CD4-positive, CD25-positive, alpha-beta regulatory T cell (primary cell): ENCODE measurements around the gene CATSPER3. TPM values are rescaled to one million over a fixed set of nuclear protein-coding genes. Genes with fewer than 3 reads are reported as not detected.

ENCODE experiments used
- ATAC-seq, 2 donors: fragments of 150-1000 bp; cut with Tn5 transposase; one replicate each; pipeline ENCODE4 v1.10.0; 2021; ENCODE audit warnings: low read depth in 2 of 2, moderate number of reproducible peaks in 2 of 2, moderate library complexity in 1 of 2
- DNase-seq, 3 donors: peaks; one replicate each; pipeline versions ENCODE4 v3.0.0 to v3.0.0-alpha.2; 2012 to 2022; ENCODE audit warnings: mixed read lengths in 1 of 3
- H3K27ac ChIP-seq: one replicate; pipeline ENCODE4 v1.7.0; 2013; ENCODE audit warnings: mild to moderate bottlenecking, low read length; ENCODE audit not compliant: insufficient read depth, poor library complexity, severe bottlenecking
- H3K27me3 ChIP-seq: one replicate; pipeline ENCODE4 v1.7.0; 2013; ENCODE audit warnings: low read length; ENCODE audit not compliant: control insufficient read depth, insufficient read depth
- H3K36me3 ChIP-seq: one replicate; pipeline ENCODE4 v1.7.0; 2013; ENCODE audit warnings: mild to moderate bottlenecking, low read length, moderate library complexity; ENCODE audit not compliant: control insufficient read depth, insufficient read depth
- H3K4me1 ChIP-seq: 2 replicates; pipeline ENCODE4 v1.7.0; 2013; ENCODE audit warnings: mild to moderate bottlenecking, low read length; ENCODE audit not compliant: insufficient read depth, control insufficient read depth, poor library complexity, severe bottlenecking
- H3K4me3 ChIP-seq: one replicate; pipeline ENCODE4 v1.7.0; 2013; ENCODE audit warnings: low read depth, mild to moderate bottlenecking, low read length, moderate library complexity
- H3K9me3 ChIP-seq, 2 experiments: 1 replicate in 1 of 2; 2 replicates in 1 of 2; pipeline ENCODE4 v1.7.0; 2013; ENCODE audit warnings: low read length in 2 of 2, mild to moderate bottlenecking in 1 of 2, moderate library complexity in 1 of 2; ENCODE audit not compliant: control insufficient read depth in 2 of 2
- H3K27ac Mint-ChIP-seq, 3 donors: one replicate each; pipeline ENCODE4 v1.8.0; 2020 to 2022; ENCODE audit warnings: mild to moderate bottlenecking in 3 of 3, mixed read lengths in 3 of 3, moderate library complexity in 2 of 3
- H3K27me3 Mint-ChIP-seq: one replicate; pipeline ENCODE4 v1.8.0; 2022; ENCODE audit warnings: mild to moderate bottlenecking, mixed read lengths
- H3K36me3 Mint-ChIP-seq: one replicate; pipeline ENCODE4 v1.8.0; 2020; ENCODE audit warnings: mixed read lengths
- H3K4me1 Mint-ChIP-seq, 4 donors: one replicate each; pipeline ENCODE4 v1.8.0; 2020 to 2022; ENCODE audit warnings: mixed read lengths in 4 of 4, mild to moderate bottlenecking in 1 of 4
- H3K4me3 Mint-ChIP-seq, 4 donors: one replicate each; pipeline ENCODE4 v1.8.0; 2020 to 2022; ENCODE audit warnings: mild to moderate bottlenecking in 4 of 4, mixed read lengths in 4 of 4, moderate library complexity in 3 of 4
- H3K9me3 Mint-ChIP-seq, 7 donors: one replicate each; pipeline ENCODE4 v1.8.0; 2020 to 2022; ENCODE audit warnings: mixed read lengths in 7 of 7, mild to moderate bottlenecking in 3 of 7, moderate library complexity in 2 of 7
- polyA plus RNA-seq, 4 donors: library from polyadenylated mRNA; unstranded; fragments of 300-500 nt; fragmentation: Illumina TruSeq; gene quantifications; one replicate each; pipeline ENCODE4 v1.2.3, GENCODE V29; 2021
- total RNA-seq: library from RNA; stranded (reverse); gene quantifications from one replicate; pipeline ENCODE4 v1.2.3, GENCODE V29; 2022

The CATSPER3 gene
- total and polyA plus RNA-seq, 5 donors from 2014 or later, result 0.34 to 1.3 (median 0.37) TPM

DNA sequence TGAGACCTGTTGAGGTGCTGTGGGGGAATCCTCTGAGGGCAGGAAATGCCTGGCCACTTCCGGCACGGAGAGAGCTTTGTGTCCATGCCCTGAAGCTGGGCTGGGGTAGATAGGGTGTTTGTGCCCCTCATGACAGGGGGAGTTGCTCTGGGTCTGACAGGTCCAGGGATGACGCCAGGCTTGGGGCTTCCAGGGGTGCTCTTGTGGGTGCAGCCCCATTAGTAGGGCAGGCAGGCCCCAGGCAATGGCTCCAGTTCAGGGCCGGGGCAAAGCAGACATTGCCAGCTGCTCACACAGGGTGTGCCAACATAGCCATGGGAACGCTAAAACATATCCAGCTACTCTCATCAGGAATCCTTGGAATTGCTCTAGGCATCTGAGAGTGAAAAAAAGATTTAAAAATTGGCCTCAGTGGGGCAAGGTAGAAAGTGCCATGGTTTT is 45.3 kb downstream of the CATSPER3 start:
- Mint-ChIP-seq H3K27me3 (no peaks in the 10 kb centered on the region), H3K9me3 (peaks cover 0 to 2% (median 0%) of the 10 kb centered on the region in 7 donors), H3K4me3 (no peak overlapping the region), H3K36me3 (no peaks in the 10 kb centered on the region), H3K27ac (no peak overlapping the region), H3K4me1 (no peaks in the 10 kb centered on the region)
- H3K9me3 ChIP-seq, result no peaks in the 10 kb centered on the region
- H3K27me3 ChIP-seq, result no peaks in the 10 kb centered on the region
- H3K27ac ChIP-seq, result no peak overlapping the region
- DNase-seq (no peak), ATAC-seq (no peak)
- H3K36me3 ChIP-seq, result no peaks in the 10 kb centered on the region
- no peak overlapping the region for H3K4me3 ChIP-seq
- H3K4me1 ChIP-seq, result no peaks in the 10 kb centered on the region

DNA sequence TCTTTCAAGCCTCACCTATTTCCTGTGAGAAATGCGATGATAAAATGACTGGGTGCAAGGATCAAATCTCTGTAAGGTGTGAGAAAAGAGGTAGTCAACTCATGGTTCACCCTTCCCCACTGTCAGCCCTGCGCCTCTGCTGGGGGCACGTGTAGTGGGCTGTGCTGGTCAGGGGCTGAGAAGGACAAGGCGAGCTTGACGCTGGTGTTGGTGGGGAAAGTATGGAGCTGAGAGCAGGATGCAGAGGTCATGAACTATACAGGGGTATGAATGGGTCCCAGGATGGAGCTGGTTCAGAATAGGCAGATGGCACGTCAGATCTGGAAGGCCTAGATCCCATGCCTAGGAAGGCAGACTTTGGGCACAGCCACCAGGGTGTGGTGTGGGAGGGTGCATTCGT is 45.7 kb downstream of the CATSPER3 start:
- Histone ChIP-seq H3K27ac (no peak overlapping the region), H3K27me3 (no peaks in the 10 kb centered on the region), H3K36me3 (no peaks in the 10 kb centered on the region), H3K4me3 (no peak overlapping the region), H3K9me3 (no peaks in the 10 kb centered on the region), H3K4me1 (no peaks in the 10 kb centered on the region)
- Mint-ChIP-seq H3K36me3 (no peaks in the 10 kb centered on the region), H3K27ac (no peak overlapping the region), H3K27me3 (peaks cover 4% of the 10 kb centered on the region), H3K4me3 (no peak overlapping the region), H3K4me1 (no peaks in the 10 kb centered on the region), H3K9me3 (peaks cover 0 to 2% (median 0%) of the 10 kb centered on the region in 7 donors)
- ATAC-seq (no peak), DNase-seq (no peak)

DNA sequence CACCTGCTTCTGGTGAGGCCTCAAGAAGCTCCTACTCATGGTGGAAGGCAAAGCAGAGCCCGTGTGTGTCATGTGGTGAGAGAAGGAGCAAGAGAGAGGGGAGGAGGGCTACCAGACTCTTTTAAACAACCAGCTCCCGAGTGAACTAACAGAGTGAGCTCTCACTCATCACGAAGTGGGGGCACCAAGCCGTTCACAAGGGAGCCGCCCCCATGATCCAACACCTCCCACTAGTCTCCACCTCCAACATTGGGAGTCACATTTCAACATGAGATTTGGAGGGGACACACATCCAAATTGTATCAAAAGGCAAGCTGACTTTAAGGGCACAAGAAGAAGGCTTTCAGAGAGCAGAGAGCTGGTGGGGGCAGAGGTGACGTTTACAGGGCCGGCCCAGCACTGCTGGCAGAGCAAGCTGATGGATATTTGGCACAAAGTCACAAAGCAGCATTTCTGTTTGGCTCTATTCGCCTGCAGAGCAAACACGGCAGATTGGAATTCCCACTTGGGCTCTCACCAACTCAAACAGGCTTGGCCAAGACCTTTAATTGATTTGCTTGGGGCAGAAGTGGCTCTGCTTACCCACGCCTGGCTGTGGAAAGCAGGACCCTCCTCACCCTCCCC is 46.4 kb downstream of the CATSPER3 start:
- Mint-ChIP-seq H3K4me1 (no peaks in the 10 kb centered on the region), H3K9me3 (peaks cover 0 to 2% (median 0%) of the 10 kb centered on the region in 7 donors), H3K27ac (no peak overlapping the region), H3K27me3 (peaks cover 9% of the 10 kb centered on the region), H3K4me3 (no peak overlapping the region), H3K36me3 (no peaks in the 10 kb centered on the region)
- no peak overlapping the region for H3K4me3 ChIP-seq
- no peaks in the 10 kb centered on the region for H3K4me1 ChIP-seq
- no peak for DNase-seq
- no peak overlapping the region for H3K27ac ChIP-seq
- H3K9me3 ChIP-seq, result no peaks in the 10 kb centered on the region
- no peaks in the 10 kb centered on the region for H3K27me3 ChIP-seq
- no peaks in the 10 kb centered on the region for H3K36me3 ChIP-seq
- no peak for ATAC-seq

DNA sequence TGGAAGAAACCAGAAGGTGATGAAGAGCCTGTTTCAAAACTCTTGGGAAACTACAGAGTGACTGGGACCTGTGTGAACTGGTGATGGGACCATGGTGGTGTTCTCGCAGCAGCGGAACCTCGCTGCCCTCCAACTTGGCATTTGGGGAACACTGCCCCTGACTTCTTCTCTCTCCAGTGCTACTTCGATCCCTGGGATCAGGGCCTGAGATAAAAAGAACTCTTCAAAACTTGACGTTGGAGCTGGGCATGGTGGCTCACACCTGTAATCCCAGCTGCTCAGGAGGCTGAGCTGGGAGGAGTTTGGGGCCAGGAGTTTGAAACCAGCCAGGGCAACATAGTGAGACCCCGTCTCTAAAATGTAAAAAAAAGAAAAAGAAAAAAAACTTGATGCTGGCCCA is 48.2 kb downstream of the CATSPER3 start:
- H3K27me3 ChIP-seq, result no peaks in the 10 kb centered on the region
- H3K9me3 ChIP-seq, result no peaks in the 10 kb centered on the region
- no peak overlapping the region for H3K27ac ChIP-seq
- H3K4me3 ChIP-seq, result no peak overlapping the region
- no peak overlapping the region for H3K4me3 Mint-ChIP-seq
- H3K27ac Mint-ChIP-seq, result no peak overlapping the region
- no peaks in the 10 kb centered on the region for H3K4me1 Mint-ChIP-seq
- peaks cover 0 to 4% (median 0%) of the 10 kb centered on the region in 7 donors for H3K9me3 Mint-ChIP-seq
- H3K36me3 ChIP-seq, result no peaks in the 10 kb centered on the region
- H3K4me1 ChIP-seq, result no peaks in the 10 kb centered on the region
- peaks cover 17% of the 10 kb centered on the region for H3K27me3 Mint-ChIP-seq
- no peaks in the 10 kb centered on the region for H3K36me3 Mint-ChIP-seq
- DNase-seq, result no peak
- ATAC-seq, result no peak

DNA sequence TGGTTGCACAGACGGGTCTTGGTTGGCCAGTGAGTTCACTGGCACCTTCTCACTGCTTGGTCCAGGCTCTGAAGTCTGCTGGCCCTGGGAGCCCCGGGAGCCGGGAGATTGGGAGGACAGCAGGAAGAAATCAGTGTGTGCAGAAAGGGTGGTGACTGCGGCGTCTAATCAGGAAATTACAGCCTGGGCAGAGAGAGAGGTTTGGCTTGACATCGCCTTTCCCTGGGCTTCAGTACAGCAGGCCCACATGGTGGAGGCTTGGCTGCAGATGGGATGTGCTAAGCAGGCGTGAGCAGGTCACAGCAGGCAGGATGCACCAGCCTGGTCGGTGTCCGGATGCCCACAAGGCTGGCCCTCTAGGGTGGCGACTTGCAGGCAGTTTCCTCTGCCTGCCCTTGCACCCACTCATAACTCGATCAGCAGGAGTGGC is 49.2 kb downstream of the CATSPER3 start:
- no peak for ATAC-seq
- Mint-ChIP-seq H3K36me3 (no peaks in the 10 kb centered on the region), H3K4me1 (no peaks in the 10 kb centered on the region), H3K4me3 (no peak overlapping the region), H3K27me3 (peaks cover 17% of the 10 kb centered on the region), H3K27ac (no peak overlapping the region), H3K9me3 (peaks cover 0 to 5% (median 0%) of the 10 kb centered on the region in 7 donors)
- H3K36me3 ChIP-seq, result no peaks in the 10 kb centered on the region
- H3K27ac ChIP-seq, result no peak overlapping the region
- no peaks in the 10 kb centered on the region for H3K4me1 ChIP-seq
- H3K9me3 ChIP-seq, result no peaks in the 10 kb centered on the region
- H3K4me3 ChIP-seq, result no peak overlapping the region
- H3K27me3 ChIP-seq, result no peaks in the 10 kb centered on the region
- no peak for DNase-seq

DNA sequence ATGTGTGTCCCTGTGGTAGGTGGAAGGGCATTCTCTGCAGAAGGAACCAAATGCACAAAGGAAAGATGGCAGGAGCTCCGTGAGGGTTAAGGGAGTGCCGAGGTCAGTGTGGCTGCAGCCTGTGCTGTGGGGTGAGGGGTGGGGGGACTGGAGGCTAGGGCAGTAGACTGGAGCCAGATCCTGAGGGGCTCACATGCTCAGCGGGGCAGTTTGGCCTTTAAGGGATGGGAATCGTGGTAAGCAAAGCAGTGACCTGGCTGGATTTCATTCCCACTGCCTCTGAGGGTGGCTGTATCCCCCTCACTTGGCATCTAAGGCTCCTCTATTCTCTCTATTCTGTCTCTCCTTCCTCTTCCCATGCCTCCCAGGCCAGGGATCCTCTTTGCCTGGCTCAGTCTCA is 50.8 kb downstream of the CATSPER3 start:
- peaks cover 0 to 4% (median 0%) of the 10 kb centered on the region in 4 donors for H3K4me1 Mint-ChIP-seq
- no peaks in the 10 kb centered on the region for H3K36me3 ChIP-seq
- no peak overlapping the region for H3K4me3 ChIP-seq
- H3K27ac Mint-ChIP-seq, result no peak overlapping the region
- DNase-seq (no peak), ATAC-seq (no peak)
- peaks cover 0 to 3% (median 0%) of the 10 kb centered on the region in 7 donors for H3K9me3 Mint-ChIP-seq
- no peaks in the 10 kb centered on the region for H3K4me1 ChIP-seq
- H3K9me3 ChIP-seq, result no peaks in the 10 kb centered on the region
- no peak overlapping the region for H3K4me3 Mint-ChIP-seq
- no peak overlapping the region for H3K27ac ChIP-seq
- no peaks in the 10 kb centered on the region for H3K27me3 ChIP-seq
- H3K27me3 Mint-ChIP-seq, result peaks cover 22% of the 10 kb centered on the region
- no peaks in the 10 kb centered on the region for H3K36me3 Mint-ChIP-seq

DNA sequence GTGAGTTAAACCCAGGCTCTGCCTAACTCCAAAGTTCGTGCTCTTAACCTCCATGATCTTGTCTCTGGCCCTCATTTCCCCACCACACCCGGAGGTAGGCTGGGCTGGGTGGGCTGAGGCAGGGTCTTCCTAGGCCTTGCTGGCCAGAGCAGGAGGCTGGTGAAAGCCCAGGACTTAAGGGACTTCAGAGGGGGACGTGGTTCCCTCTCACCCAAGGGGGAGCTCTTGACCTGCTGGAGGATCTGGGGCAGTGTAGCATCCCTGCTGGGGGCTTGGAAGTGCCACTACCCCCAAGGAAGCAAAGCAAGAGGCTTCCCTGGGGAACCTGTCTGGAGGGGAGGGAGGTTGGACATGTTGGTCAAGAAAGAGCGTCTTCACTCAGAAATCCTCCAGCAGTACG is 51.6 kb downstream of the CATSPER3 start:
- no peak for DNase-seq
- H3K27ac Mint-ChIP-seq, result no peak overlapping the region

More for the DNA sequence above, 51.6 kb downstream of the CATSPER3 start:
- no peaks in the 10 kb centered on the region for H3K27me3 ChIP-seq
- Mint-ChIP-seq H3K4me3 (no peak overlapping the region), H3K36me3 (no peaks in the 10 kb centered on the region), H3K4me1 (peaks cover 0 to 4% (median 0%) of the 10 kb centered on the region in 4 donors), H3K27me3 (peaks cover 25% of the 10 kb centered on the region), H3K9me3 (peaks cover 0 to 3% (median 0%) of the 10 kb centered on the region in 7 donors)
- ATAC-seq, result no peak
- H3K27ac ChIP-seq, result no peak overlapping the region
- no peak overlapping the region for H3K4me3 ChIP-seq
- no peaks in the 10 kb centered on the region for H3K4me1 ChIP-seq
- no peaks in the 10 kb centered on the region for H3K36me3 ChIP-seq
- no peaks in the 10 kb centered on the region for H3K9me3 ChIP-seq
